ENCODE measurements around the gene CBR1. TPM values are rescaled to one million over a fixed set of nuclear protein-coding genes. Genes with fewer than 3 reads are reported as not detected.

CBR1 gene
- total RNA-seq, 1 donor from 2014 or later: 17.5 TPM

- Mint-ChIP-seq H3K27ac (no peak overlapping the region), H3K4me1 (peaks cover 24% of the 10 kb centered on the region), H3K4me3 (no peak overlapping the region), H3K9me3 (peaks cover 4% of the 10 kb centered on the region), H3K36me3 (ENCODE audit: low read depth) (no peaks in the 10 kb centered on the region), H3K27me3 (no peaks in the 10 kb centered on the region)
- intact Hi-C loops (cut with micrococcal nuclease): no loop called here
- TF ChIP-seq, protein P1, sequence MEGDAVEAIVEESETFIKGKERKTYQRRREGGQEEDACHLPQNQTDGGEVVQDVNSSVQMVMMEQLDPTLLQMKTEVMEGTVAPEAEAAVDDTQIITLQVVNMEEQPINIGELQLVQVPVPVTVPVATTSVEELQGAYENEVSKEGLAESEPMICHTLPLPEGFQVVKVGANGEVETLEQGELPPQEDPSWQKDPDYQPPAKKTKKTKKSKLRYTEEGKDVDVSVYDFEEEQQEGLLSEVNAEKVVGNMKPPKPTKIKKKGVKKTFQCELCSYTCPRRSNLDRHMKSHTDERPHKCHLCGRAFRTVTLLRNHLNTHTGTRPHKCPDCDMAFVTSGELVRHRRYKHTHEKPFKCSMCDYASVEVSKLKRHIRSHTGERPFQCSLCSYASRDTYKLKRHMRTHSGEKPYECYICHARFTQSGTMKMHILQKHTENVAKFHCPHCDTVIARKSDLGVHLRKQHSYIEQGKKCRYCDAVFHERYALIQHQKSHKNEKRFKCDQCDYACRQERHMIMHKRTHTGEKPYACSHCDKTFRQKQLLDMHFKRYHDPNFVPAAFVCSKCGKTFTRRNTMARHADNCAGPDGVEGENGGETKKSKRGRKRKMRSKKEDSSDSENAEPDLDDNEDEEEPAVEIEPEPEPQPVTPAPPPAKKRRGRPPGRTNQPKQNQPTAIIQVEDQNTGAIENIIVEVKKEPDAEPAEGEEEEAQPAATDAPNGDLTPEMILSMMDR (IDR thresholded peaks at IDR 0.05): no peak
- ATAC-seq (ENCODE audit: low read depth) (no peak), DNase-seq (no peak)
- CTCF ChIA-PET: interaction anchor here (1.4 kb wide), 1 partner anchor 185 kb away, joined by 3 read pairs; no protein-coding TSS in a partner anchor
- POLR2A ChIA-PET: no interaction called here
These were observed 45.0 kb upstream of the CBR1 start for GRCh38 chr21:36024782-36025181.

GRCh38 chr21:36027347-36027746, 42.5 kb upstream of the CBR1 start:
- ATAC-seq (ENCODE audit: low read depth) (no peak), DNase-seq (no peak)
- TF ChIP-seq, protein P1 (IDR thresholded peaks at IDR 0.05): no peak
- no peaks in the 10 kb centered on the region for H3K36me3 Mint-ChIP-seq (ENCODE audit: low read depth)
- ChIA-PET POLR2A (interaction anchor here (0.7 kb wide), 1 partner anchor 1272 kb away, joined by 4 read pairs; no protein-coding TSS in a partner anchor), CTCF (interaction anchor here (0.9 to 4.2 kb wide), 11 partner anchors 11 to 1397 kb away, joined by 3 to 27 read pairs (median 5); no protein-coding TSS in a partner anchor)
- intact Hi-C loops (cut with micrococcal nuclease): no loop called here
- H3K9me3 Mint-ChIP-seq: no peaks in the 10 kb centered on the region
- H3K27ac Mint-ChIP-seq: no peak overlapping the region
- H3K4me3 Mint-ChIP-seq: no peak overlapping the region
- peaks cover 8% of the 10 kb centered on the region for H3K4me1 Mint-ChIP-seq
- H3K27me3 Mint-ChIP-seq: no peaks in the 10 kb centered on the region

DNA sequence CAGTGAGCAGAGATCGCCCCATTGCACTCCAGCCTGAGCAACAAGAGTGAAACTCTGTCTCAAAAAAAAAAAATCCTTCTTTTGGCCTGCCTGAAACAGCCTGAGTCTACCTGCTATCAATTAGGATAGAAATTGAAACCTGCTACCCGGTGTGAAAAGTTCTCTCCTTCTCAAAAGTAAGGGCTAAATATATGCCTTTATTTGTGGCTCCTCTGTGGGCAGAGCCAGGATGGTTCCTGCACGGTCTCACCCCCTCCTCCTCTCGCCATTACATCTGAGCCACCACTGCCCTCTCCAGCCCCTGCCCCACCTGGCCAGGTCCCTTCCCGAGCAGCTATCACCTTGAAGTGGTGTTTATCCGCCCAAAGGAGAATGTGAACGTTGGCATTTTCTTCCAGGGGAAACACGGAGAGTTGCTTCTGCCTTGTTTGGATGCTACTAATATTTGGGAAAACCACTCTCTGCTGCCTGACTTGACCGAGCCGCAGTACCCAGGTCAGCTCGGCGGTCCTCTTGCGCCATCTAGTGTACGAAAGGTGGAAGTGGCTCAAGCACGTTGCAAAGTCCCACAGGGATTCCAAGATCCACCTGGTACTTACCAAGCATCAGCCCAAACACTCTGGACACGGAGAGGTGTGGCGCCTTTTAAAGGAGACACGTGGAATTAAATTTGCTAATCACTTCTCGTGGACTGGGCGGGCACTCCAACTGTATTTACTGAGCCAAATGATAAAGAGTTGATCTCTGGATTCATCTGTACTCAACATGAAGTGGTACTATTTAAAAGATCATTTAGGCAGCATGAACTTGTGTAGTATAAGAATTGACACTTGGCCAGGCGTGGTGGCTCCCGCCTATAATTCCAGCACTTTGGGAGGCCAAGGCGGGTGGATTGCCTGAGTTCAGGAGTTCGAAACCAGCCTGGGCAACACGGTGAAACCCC, 41.4 kb upstream of the CBR1 start:
- TF ChIP-seq, protein P1 (IDR thresholded peaks at IDR 0.05): peak; percentile 85

DNA sequence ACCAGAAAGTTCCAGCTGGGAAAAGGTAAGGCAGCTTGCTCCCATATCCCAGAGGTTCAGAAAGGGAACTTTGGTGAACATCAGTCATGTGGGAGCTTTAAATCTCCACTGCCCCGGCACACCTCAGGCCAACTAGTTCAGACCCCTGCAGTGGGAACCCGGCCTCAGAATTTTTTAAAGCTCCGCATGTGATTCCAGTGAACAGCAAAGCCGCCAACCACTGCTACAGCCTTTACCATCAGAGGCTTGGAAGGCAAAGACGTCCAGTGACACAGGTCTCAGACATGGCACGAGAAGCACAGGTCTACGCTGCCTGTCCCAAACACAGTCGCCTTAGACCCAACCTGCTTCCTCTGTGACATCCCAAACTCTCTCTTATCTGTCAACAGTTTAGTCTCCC, 40.5 kb upstream of the CBR1 start:
- ATAC-seq (ENCODE audit: low read depth) (no peak), DNase-seq (no peak)
- H3K36me3 Mint-ChIP-seq (ENCODE audit: low read depth): peaks cover 6% of the 10 kb centered on the region
- no peak overlapping the region for H3K4me3 Mint-ChIP-seq
- no peaks in the 10 kb centered on the region for H3K27me3 Mint-ChIP-seq
- intact Hi-C loops (cut with micrococcal nuclease): loop anchor here (2.0 kb wide), 2 partner anchors 979 to 1139 kb away; no protein-coding TSS in a partner anchor
- H3K27ac Mint-ChIP-seq: no peak overlapping the region
- peaks cover 5% of the 10 kb centered on the region for H3K4me1 Mint-ChIP-seq
- CTCF ChIA-PET: interaction anchor here (1.2 to 4.2 kb wide), 5 partner anchors 25 to 1338 kb away, joined by 3 to 27 read pairs (median 12); no protein-coding TSS in a partner anchor
- no peaks in the 10 kb centered on the region for H3K9me3 Mint-ChIP-seq
- TF ChIP-seq, protein P1 (IDR thresholded peaks at IDR 0.05): no peak
- POLR2A ChIA-PET: no interaction called here

More for the DNA sequence above, 41.4 kb upstream of the CBR1 start:
- ChIA-PET POLR2A (no interaction called here), CTCF (interaction anchor here (0.5 to 4.2 kb wide), 14 partner anchors 9 to 1398 kb away, joined by 3 to 27 read pairs (median 4); no protein-coding TSS in a partner anchor)
- Mint-ChIP-seq H3K27ac (no peak overlapping the region), H3K9me3 (no peaks in the 10 kb centered on the region), H3K27me3 (no peaks in the 10 kb centered on the region), H3K36me3 (ENCODE audit: low read depth) (peaks cover under 1% of the 10 kb centered on the region), H3K4me1 (peaks cover 5% of the 10 kb centered on the region), H3K4me3 (no peak overlapping the region)
- ATAC-seq (ENCODE audit: low read depth) (peak; percentile 90), DNase-seq (peak; percentile 49)
- intact Hi-C loops (cut with micrococcal nuclease): loop anchor here (1.0 to 2.0 kb wide), 6 partner anchors 188 to 1335 kb away; no protein-coding TSS in a partner anchor

All from activated B cell treated with CpG ODN at 0.5 μM for 24 hours (primary cell).